Activated CD8-positive, alpha-beta T cell treated with anti-CD3 and anti-CD28 coated beads, Interleukin-2, amount 10 ng/mL, durations not matched to agents 7 days and 5 days (primary cell): ENCODE data around the gene CUBN. TPM values are rescaled to one million over a fixed set of nuclear protein-coding genes. Genes with fewer than 3 reads are reported as not detected.

ENCODE experiments used
- ATAC-seq: fragments of 150-1000 bp; cut with Tn5 transposase; one replicate; pipeline ENCODE4 v1.10.0; 2021; ENCODE audit warnings: moderate library complexity
- CTCF ChIA-PET: fragments of 350-600 bp; sonication (Branson Sonifier 250); formaldehyde crosslinking; loops from one replicate; lab custom pipeline; 2021; ENCODE audit warnings: antibody characterized with exemption; lab: Charles Lee
- POLR2A ChIA-PET: fragments of 350-600 bp; sonication (Branson Sonifier 250); formaldehyde crosslinking; loops from one replicate; lab custom pipeline; 2021; ENCODE audit warnings: antibody characterized with exemption; lab: Charles Lee
- DNase-seq: peaks from one replicate; pipeline ENCODE4 v3.0.0-alpha.2; 2020
- H3K27ac Mint-ChIP-seq: one replicate; pipeline ENCODE4 v1.8.0; 2021; ENCODE audit warnings: mild to moderate bottlenecking, mixed read lengths
- H3K27me3 Mint-ChIP-seq: one replicate; pipeline ENCODE4 v1.8.0; 2021; ENCODE audit warnings: low read depth, mixed read lengths
- H3K36me3 Mint-ChIP-seq: one replicate; pipeline ENCODE4 v1.8.0; 2021; ENCODE audit warnings: low read depth, mixed read lengths
- H3K4me1 Mint-ChIP-seq: one replicate; pipeline ENCODE4 v1.8.0; 2021; ENCODE audit warnings: low read depth, mixed read lengths
- H3K4me3 Mint-ChIP-seq: one replicate; pipeline ENCODE4 v1.8.0; 2021; ENCODE audit warnings: mild to moderate bottlenecking, mixed read lengths
- H3K9me3 Mint-ChIP-seq: one replicate; pipeline ENCODE4 v1.8.0; 2022; ENCODE audit warnings: mixed read lengths; ENCODE audit not compliant: insufficient read depth
- total RNA-seq, 2 experiments: library from RNA; stranded (reverse); gene quantifications; one replicate each; pipeline ENCODE4 v1.2.3, GENCODE V29; 2021

CUBN gene
- total RNA-seq, 2 experiments from 2014 or later, result 0.68 to 1.2 TPM

DNA sequence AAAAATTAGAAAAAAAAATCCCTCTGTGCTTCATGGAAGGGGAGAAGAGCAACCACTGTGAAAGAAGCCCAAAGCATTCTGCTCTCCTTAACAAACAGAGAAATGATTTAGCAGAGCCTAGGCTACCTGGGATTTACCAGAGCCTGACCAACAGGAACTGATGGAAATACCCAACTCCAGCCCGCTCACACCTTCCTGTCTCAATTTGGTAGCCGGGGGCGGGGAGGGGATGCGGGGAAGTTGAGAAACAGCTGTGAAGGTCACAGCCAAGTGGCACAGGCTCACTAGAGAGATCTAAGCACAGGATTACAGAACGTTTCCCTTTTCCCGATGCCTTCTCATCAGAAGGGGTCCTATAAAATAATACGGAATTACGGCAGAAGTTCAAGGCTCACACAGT lies 330.0 kb downstream of the CUBN start:
- Mint-ChIP-seq H3K4me1 (peaks cover 7% of the 10 kb centered on the region), H3K27ac (no peak overlapping the region), H3K4me3 (no peak overlapping the region), H3K27me3 (no peaks in the 10 kb centered on the region), H3K36me3 (peaks cover 17% of the 10 kb centered on the region), H3K9me3 (no peaks in the 10 kb centered on the region)
- POLR2A ChIA-PET, result no interaction called here
- ATAC-seq (no peak), DNase-seq (no peak)
- CTCF ChIA-PET, result no interaction called here

DNA sequence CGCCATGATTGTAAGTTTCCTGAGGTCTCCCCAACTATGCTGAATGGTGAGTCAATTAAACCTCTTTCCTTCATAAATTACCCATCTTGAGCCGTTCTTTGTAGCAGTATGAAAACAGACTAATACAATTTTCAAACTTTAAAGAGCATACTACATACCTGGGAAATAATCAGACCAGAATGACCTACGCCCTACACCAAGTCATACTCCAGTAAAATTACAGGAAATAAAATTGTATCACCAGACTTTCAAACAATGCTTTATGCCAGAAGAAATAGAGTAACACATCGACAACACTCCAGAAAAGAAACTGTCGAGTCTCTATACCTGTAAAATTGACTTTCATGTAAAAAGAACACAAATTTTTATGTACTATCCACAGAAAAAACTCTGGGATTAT lies 331.0 kb downstream of the CUBN start:
- CTCF ChIA-PET, result interaction anchor here (1.5 to 3.1 kb wide), 2 partner anchors 14 to 21 kb away, joined by 3 to 13 read pairs; no protein-coding TSS in a partner anchor
- Mint-ChIP-seq H3K9me3 (no peaks in the 10 kb centered on the region), H3K36me3 (peaks cover 20% of the 10 kb centered on the region), H3K4me1 (peaks cover 7% of the 10 kb centered on the region), H3K27ac (no peak overlapping the region), H3K27me3 (no peaks in the 10 kb centered on the region), H3K4me3 (no peak overlapping the region)
- no peak for ATAC-seq
- DNase-seq, result no peak
- POLR2A ChIA-PET, result no interaction called here

DNA sequence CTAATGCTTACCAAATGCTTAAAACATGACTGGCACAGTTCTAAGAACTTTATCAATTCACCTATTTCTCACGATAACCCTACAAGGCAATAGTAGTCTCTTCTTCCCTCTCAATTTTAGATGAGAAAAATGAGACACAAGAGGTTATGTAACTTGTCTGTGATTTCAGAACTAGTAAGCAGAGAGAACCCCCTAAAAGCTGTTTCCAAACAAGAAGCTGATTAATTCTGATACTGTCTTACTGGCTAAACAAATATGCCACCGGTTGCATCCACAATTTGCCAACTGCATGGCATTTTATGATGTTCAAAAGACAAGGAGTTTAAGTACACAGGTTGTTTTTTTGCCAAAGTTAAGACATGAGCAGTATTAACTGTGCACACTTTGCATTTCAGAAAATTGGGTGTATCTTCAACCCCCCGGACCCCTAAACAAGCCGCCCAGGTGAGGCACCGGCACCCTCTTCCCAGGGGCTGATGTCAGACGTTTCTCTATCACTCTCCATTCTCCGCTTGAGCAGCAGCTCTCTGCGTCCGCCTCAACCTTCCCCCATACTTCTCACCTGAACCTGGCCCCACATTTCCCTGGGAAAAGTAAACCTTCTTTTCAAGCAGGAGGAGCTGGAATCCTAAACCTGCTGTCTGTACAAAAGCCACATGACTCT lies 334.1 kb downstream of the CUBN start:
- H3K27ac Mint-ChIP-seq, result no peak overlapping the region
- no peak for ATAC-seq
- H3K27me3 Mint-ChIP-seq, result no peaks in the 10 kb centered on the region
- POLR2A ChIA-PET, result no interaction called here
- CTCF ChIA-PET, result interaction anchor here (0.9 to 3.1 kb wide), 4 partner anchors 12 to 18 kb away, joined by 3 to 13 read pairs (median 6); no protein-coding TSS in a partner anchor
- H3K4me1 Mint-ChIP-seq, result peaks cover 7% of the 10 kb centered on the region
- H3K9me3 Mint-ChIP-seq, result no peaks in the 10 kb centered on the region
- DNase-seq, result no peak
- no peak overlapping the region for H3K4me3 Mint-ChIP-seq
- peaks cover 31% of the 10 kb centered on the region for H3K36me3 Mint-ChIP-seq

DNA sequence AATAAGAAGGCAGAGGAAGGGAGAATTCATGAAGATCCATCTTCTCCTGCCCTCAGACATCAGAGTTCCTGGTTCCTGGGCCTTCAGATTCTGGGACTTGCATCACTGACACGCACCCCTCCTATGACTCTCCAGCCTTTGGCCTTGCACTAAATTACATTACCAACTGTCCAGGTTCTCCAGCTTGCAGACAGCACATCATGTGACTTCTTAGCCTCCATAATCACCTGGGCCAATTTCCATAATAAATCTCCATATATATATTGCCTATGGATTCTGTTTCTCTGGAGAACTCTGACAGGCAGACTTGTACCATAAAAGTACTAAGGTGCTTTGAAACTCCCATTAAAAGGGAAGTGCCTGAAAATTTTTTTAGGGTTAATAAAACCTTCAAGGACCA lies 335.6 kb downstream of the CUBN start:
- DNase-seq (no peak), ATAC-seq (no peak)
- ChIA-PET POLR2A (no interaction called here), CTCF (interaction anchor here (1.3 to 1.4 kb wide), 2 partner anchors 14 to 15 kb away, joined by 3 read pairs; no protein-coding TSS in a partner anchor)
- Mint-ChIP-seq H3K9me3 (no peaks in the 10 kb centered on the region), H3K4me1 (peaks cover 3% of the 10 kb centered on the region), H3K36me3 (peaks cover 36% of the 10 kb centered on the region), H3K4me3 (no peak overlapping the region), H3K27ac (no peak overlapping the region), H3K27me3 (no peaks in the 10 kb centered on the region)

DNA sequence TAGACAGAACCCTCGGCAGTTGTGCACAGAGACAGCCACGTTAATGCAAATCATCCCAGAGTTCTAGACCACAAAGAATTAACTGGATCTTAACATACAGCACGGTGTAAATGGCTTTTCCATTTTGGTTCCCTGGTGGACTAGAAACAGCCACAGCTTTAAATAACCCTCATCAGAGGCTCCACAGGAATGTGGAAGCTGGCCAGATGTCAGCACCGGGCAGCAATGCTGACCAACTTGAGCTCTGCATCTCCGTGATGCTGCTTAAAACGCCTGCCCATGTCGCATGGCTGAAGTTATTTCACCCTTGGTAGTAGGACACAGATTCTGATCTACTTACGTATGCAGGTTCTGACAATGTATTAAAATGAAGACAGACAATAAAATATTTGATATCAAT lies 336.9 kb downstream of the CUBN start:
- ATAC-seq, result no peak
- H3K4me1 Mint-ChIP-seq, result peaks cover 16% of the 10 kb centered on the region
- DNase-seq, result no peak
- ChIA-PET POLR2A (no interaction called here), CTCF (no interaction called here)
- no peak overlapping the region for H3K27ac Mint-ChIP-seq
- no peaks in the 10 kb centered on the region for H3K27me3 Mint-ChIP-seq
- no peak overlapping the region for H3K4me3 Mint-ChIP-seq
- peaks cover 35% of the 10 kb centered on the region for H3K36me3 Mint-ChIP-seq
- H3K9me3 Mint-ChIP-seq, result no peaks in the 10 kb centered on the region

DNA sequence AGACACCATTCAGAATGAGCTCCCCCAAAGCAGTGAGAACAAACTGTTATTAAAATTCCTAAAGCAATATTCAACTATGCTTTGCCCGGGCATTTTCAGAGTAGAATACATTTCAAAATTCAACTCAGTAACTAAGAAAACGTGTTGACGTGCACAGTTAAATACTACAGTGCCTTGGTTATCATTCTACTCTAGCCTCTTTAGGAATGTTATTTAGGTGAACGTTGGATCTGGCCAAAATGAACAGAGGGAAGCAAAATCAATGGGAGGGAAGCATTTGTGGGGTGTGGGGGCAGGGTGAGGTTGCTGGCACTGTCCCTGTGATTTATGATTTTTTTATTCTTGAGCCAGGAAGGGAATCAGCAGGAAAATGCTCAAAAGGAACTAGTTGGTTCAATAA lies 339.8 kb downstream of the CUBN start:
- ATAC-seq (no peak), DNase-seq (no peak)
- ChIA-PET POLR2A (no interaction called here), CTCF (interaction anchor here (0.6 to 1.8 kb wide), 3 partner anchors 11 to 28 kb away, joined by 3 to 4 read pairs (median 3); partner anchors contain the start of gene RSU1)
- no peaks in the 10 kb centered on the region for H3K27me3 Mint-ChIP-seq
- H3K27ac Mint-ChIP-seq, result no peak overlapping the region
- H3K4me1 Mint-ChIP-seq, result peaks cover 24% of the 10 kb centered on the region
- H3K9me3 Mint-ChIP-seq, result peaks cover 3% of the 10 kb centered on the region
- no peak overlapping the region for H3K4me3 Mint-ChIP-seq
- H3K36me3 Mint-ChIP-seq, result peaks cover 42% of the 10 kb centered on the region

DNA sequence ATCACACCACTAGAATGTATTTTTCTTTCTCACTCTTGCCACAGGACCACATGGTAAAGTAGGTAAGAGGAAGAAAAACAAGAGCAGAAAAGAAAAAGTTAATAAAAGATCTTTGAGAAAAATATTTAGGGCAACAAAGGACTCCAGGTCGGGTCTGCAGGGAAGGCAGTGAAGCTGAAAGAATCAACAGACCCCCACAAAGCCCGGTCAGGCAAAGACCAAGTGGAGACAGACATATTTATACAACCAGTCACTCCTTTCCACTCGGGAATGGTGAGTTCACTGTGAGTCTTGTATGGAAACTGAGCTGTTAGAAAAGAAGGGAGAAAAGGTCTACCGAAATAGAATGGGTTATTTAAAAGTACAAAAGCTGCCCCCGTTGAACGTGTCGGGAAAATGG lies 340.4 kb downstream of the CUBN start:
- DNase-seq (no peak), ATAC-seq (no peak)
- Mint-ChIP-seq H3K36me3 (peaks cover 41% of the 10 kb centered on the region), H3K4me1 (peaks cover 24% of the 10 kb centered on the region), H3K9me3 (peaks cover 3% of the 10 kb centered on the region), H3K27ac (no peak overlapping the region), H3K4me3 (no peak overlapping the region), H3K27me3 (no peaks in the 10 kb centered on the region)
- ChIA-PET POLR2A (no interaction called here), CTCF (interaction anchor here (1.0 to 1.8 kb wide), 4 partner anchors 10 to 38 kb away, joined by 3 to 4 read pairs (median 3); partner anchors contain the start of gene RSU1)

DNA sequence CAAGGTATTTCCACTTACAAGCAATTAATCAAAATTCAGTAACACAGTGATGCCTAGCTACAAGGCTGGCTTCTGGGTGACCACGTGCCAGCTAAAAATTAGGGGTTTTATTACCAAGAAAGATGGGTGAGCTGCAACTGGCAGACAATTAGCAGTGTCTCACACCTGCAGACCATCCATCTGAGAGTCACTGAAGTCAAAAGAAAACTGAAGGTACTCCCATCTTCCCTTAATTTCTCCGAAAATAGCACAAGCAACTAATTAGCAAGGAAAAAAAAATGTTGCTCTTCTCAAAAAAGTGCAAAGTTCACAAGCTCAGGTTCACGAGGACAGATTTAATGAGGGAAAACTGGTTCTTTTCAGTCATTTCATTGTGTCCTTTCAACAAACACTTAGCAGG lies 340.8 kb downstream of the CUBN start:
- ATAC-seq (no peak), DNase-seq (no peak)
- Mint-ChIP-seq H3K27ac (peak overlapping the region; percentile 80), H3K4me3 (no peak overlapping the region), H3K27me3 (no peaks in the 10 kb centered on the region), H3K4me1 (peaks cover 24% of the 10 kb centered on the region), H3K36me3 (peaks cover 38% of the 10 kb centered on the region), H3K9me3 (peaks cover 3% of the 10 kb centered on the region)
- ChIA-PET POLR2A (no interaction called here), CTCF (interaction anchor here (1.0 to 1.8 kb wide), 4 partner anchors 10 to 39 kb away, joined by 3 to 4 read pairs (median 3); partner anchors contain the start of gene RSU1)

DNA sequence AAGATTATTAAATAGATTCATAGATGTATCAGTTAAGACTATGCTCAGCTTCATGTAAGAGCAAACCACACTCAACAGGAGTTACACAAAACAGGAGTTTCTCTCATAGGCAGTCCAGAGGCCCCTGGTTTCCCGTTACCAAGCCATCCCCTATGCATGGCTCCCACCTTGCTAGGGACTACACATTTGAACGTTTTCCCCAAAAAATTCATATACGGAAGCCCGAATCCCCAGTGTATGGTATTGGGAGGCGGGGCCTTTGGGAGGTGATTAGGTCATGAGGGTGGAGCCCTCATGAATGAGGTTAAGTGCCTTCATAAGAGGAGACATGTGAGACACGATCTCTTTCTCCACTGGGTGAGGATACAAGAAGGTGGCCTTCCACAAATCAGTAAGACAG lies 341.5 kb downstream of the CUBN start:
- H3K9me3 Mint-ChIP-seq, result peaks cover 3% of the 10 kb centered on the region
- H3K4me3 Mint-ChIP-seq, result peak overlapping the region; percentile 8
- peaks cover 24% of the 10 kb centered on the region for H3K4me1 Mint-ChIP-seq
- ATAC-seq, result peak; percentile 50
- H3K27ac Mint-ChIP-seq, result peak overlapping the region; percentile 80
- POLR2A ChIA-PET, result no interaction called here
- H3K27me3 Mint-ChIP-seq, result no peaks in the 10 kb centered on the region
- H3K36me3 Mint-ChIP-seq, result peaks cover 31% of the 10 kb centered on the region
- no peak for DNase-seq
- CTCF ChIA-PET, result interaction anchor here (1.8 kb wide), 1 partner anchor 29 kb away, joined by 4 read pairs; the partner anchor contains the start of gene RSU1

DNA sequence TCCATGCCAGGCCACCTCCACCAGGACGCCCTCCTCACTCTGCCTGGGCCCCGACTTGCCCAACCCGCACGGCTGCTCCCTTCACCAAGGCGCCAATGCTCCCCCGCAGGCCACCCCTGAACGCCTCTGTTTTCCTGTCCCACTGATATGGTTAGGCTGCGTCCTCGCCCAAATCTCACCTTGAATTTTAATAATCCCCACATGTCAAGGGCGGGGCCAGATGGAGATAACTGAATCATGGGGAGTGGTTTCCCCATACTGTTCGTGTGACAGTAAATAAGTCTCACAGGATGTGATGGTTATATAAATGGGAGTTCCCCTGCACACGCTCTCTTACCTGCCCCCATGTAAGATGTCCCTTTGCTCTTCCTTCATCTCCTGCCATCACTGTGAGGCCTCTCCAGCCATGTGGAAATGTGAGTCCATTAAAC lies 342.2 kb downstream of the CUBN start:
- H3K27me3 Mint-ChIP-seq, result no peaks in the 10 kb centered on the region
- ATAC-seq (peak; percentile 91), DNase-seq (peak; percentile 65)
- ChIA-PET CTCF (no interaction called here), POLR2A (no interaction called here)
- peaks cover 3% of the 10 kb centered on the region for H3K9me3 Mint-ChIP-seq
- peaks cover 24% of the 10 kb centered on the region for H3K4me1 Mint-ChIP-seq
- peak overlapping the region; percentile 80 for H3K27ac Mint-ChIP-seq
- peak overlapping the region; percentile 8 for H3K4me3 Mint-ChIP-seq
- H3K36me3 Mint-ChIP-seq, result peaks cover 31% of the 10 kb centered on the region

DNA sequence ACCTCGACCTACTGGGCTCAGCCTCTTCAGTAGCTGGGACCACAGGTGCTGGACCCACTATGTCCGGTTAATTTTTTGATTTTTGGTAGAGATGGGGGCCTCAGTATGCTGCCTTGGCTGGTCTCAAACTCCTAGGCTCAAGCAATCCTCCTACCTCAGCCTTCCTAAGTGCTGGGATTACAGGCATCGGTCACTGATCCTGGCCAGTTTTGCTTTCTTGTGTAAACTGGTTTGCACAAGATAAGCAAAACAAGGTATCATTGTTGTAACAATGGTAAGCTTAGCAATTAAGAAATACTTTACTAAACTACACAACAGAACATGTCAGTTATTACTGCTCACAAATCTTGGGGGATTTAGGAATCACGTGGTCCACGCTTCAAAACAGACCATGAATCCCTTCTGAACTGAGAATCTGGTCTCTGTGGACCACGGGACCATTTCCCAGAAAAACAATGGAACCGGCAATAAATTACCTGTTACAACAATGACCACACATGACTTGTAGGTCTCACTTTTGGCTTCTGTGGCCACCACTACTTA lies 349.2 kb downstream of the CUBN start:
- Mint-ChIP-seq H3K27ac (no peak overlapping the region), H3K36me3 (peaks cover 8% of the 10 kb centered on the region), H3K27me3 (no peaks in the 10 kb centered on the region), H3K9me3 (no peaks in the 10 kb centered on the region), H3K4me3 (no peak overlapping the region), H3K4me1 (peaks cover 20% of the 10 kb centered on the region)
- DNase-seq, result no peak
- ATAC-seq, result no peak
- CTCF ChIA-PET, result interaction anchor here (0.9 to 1.5 kb wide), 2 partner anchors 16 to 32 kb away, joined by 3 read pairs; no protein-coding TSS in a partner anchor
- POLR2A ChIA-PET, result interaction anchor here (0.7 kb wide), 1 partner anchor 419 kb away, joined by 3 read pairs; no protein-coding TSS in a partner anchor

DNA sequence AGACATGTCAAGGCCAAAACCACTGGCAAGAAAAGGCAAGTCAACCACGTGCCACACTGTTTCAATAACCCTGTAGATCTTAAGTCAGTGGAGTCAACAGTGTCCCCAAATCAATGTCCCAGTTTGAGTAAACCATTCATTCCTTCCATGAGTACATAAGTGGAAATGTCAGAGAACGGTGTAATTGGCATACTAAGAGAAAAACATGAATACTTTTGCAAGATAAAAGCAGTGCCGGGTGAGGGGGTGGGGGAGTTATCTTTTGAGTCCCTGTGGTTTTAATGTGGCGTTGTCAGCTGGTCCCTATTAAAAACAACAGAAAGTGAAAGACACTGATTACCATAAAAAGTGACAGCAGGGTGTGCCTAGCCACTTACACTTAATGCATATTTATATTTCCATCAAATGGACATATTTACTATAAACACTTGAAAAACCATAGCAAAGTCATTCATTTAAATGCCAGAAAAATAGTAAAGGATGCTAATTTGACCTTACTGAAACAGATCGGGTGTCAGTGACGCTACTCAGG lies 350.2 kb downstream of the CUBN start:
- Mint-ChIP-seq H3K27ac (no peak overlapping the region), H3K4me1 (peaks cover 20% of the 10 kb centered on the region), H3K27me3 (no peaks in the 10 kb centered on the region), H3K4me3 (no peak overlapping the region), H3K9me3 (no peaks in the 10 kb centered on the region), H3K36me3 (peaks cover 5% of the 10 kb centered on the region)
- CTCF ChIA-PET, result interaction anchor here (1.0 to 1.5 kb wide), 3 partner anchors 10 to 33 kb away, joined by 3 read pairs; no protein-coding TSS in a partner anchor
- POLR2A ChIA-PET, result no interaction called here
- ATAC-seq (no peak), DNase-seq (peak; percentile 34)
